ENCODE measurements around the gene DCP2.

DNA sequence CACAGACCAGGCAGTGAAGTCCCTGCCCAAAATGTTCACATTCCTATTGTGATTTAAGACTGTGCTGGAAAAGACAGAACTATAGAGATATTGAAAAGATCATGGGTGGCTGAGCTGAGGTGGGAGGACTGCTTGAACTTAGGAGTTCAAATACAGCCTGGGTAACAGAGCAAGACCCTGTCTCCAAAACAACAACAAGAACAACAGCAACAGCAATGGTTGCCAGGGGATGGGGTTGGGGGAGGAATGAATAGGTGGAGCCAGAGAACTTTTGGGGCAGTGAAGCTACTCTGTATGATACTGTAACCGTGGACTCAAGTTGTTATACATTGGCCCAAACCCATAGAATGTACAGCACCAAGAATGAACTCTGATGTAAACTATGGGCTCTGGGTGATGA, 88.2 kb downstream of the DCP2 start:
- TF ChIP-seq, protein P1, sequence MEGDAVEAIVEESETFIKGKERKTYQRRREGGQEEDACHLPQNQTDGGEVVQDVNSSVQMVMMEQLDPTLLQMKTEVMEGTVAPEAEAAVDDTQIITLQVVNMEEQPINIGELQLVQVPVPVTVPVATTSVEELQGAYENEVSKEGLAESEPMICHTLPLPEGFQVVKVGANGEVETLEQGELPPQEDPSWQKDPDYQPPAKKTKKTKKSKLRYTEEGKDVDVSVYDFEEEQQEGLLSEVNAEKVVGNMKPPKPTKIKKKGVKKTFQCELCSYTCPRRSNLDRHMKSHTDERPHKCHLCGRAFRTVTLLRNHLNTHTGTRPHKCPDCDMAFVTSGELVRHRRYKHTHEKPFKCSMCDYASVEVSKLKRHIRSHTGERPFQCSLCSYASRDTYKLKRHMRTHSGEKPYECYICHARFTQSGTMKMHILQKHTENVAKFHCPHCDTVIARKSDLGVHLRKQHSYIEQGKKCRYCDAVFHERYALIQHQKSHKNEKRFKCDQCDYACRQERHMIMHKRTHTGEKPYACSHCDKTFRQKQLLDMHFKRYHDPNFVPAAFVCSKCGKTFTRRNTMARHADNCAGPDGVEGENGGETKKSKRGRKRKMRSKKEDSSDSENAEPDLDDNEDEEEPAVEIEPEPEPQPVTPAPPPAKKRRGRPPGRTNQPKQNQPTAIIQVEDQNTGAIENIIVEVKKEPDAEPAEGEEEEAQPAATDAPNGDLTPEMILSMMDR (IDR thresholded peaks at IDR 0.05): no peak
- TF ChIP-seq POLR2A (IDR thresholded peaks at IDR 0.05) (no peak), EP300 (IDR thresholded peaks at IDR 0.05) (no peak)
